ENCODE data around the gene PICK1. TPM values are rescaled to one million over a fixed set of nuclear protein-coding genes. Genes with fewer than 3 reads are reported as not detected.

The PICK1 gene
- total RNA-seq (2014; rRNA removed; shearing (Covaris generic)), result 19.4 and 20.3 TPM in 2 replicates

DNA sequence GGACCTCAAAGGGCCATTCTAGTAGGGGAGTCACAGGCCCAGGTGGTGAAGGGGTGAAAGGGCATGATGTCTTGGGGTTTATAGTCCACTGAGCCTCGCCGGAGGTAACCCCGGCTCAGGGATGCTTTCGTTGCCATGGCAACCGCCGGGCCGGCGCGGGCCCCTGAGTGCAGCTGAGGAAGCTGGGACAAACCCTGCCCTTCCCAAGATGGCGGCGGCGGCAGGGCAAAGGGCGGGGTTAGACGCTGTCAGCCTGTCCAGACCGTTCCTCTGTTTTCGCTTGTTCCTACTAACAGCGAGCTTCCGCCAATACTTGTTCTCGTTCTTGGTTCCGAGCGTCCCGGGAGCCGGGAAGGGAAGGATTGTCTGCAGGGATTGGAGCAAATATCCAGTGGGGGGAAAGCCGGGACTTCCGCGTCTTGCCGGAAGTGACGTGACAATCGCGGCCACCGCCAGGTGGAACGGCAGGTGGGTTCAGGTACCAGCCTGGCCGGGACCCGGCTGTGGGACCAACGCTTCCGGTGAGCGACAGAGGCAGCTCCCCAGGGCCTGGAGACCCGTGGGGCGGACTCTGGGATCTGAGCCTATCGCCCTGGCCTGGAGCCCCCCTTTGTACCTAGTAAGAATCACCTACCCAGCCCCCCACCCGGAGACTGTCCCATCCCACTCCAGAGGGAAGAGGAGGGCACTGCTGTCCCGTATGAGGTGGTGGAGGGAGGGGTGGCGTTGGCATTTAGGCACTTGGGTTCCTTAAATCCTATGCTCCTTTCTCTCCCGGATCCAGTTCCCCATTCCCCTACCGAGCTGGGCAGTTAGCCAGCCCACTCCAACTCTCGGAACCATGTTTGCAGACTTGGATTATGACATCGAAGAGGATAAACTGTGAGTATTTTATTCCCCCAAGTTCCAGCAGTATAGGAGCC is at the start of gene PICK1:
TSS of gene PICK1 (plus strand) at position 436 of the 923 bp plus-strand sequence. CDS start at position 842, 406 bp downstream.
- peak; percentile 99 for DNase-seq
- Histone ChIP-seq H3K36me3 (replicated peaks; ENCODE audit: control insufficient read depth, insufficient read depth, low read length) (peaks cover 8% of the 10 kb centered on the region), H3K27me3 (ENCODE audit: control insufficient read depth, insufficient read depth, low read length) (no peaks in the 10 kb centered on the region), H3K4me3 (ENCODE audit: insufficient read depth, low read depth, low read length) (peak within 1 kb of the TSS; percentile 63)

DNA sequence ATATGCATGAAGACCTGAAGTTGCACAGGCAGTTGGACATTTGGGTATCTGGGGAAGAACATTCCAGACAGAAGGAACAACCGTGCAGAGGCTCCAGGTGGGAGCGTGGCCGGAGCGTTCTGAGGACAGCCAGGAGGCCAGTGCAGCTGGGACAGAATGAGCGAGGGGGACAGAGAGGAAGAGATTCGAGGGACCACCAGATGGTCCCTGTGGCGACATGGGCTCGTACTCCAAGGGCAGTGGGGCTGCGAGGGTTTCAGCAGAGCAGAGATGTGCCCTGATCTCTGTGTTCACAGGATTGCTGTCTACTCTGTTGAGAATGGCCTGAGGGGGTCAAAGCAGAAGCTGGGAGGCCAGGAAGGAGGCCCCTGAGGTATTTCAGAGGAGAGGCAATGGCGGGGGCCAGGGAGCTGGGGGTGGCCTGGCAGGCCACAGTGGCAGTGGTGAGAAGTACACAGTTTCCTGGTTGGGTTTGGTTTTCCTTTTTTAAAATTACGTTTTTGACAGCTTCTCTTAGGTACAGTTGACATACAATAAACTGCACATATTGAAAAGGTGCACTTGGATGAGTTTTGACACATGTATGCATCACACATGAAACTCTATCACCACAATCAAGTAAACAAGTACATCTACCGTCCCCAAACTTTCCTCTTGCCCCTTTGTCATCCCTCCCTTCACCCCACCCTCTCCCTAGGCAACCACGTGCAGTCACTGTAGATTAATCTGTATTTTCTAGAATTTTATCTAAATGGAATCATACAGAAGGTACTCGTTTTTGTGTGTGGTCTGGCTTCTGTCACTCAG is 48.0 kb upstream of the PICK1 start:
- H3K36me3 ChIP-seq (replicated peaks; ENCODE audit: control insufficient read depth, insufficient read depth, low read length), result no peaks in the 10 kb centered on the region
- DNase-seq, result no peak

DNA sequence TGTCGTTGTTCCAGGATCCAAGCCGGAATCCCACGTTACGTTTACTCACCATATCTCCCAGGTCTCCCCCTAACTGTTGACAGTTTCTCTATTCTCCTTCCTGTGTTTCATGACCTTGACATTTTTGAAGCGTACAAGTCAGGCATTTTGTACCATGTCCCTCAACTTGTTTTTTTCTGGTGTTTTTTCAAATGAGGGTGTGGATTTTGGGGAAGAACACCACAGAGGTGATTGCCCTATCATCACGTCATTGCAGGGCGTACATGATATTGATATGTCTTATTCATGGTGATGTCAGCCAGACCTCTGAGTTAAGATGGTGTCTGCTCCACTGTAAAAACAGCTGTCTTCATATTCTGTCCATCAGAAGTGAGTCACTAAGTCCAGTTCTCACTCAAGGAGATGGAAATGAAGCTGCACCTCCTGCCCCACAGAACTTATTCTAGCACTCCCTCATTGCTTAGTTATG is 44.6 kb upstream of the PICK1 start:
- Histone ChIP-seq H3K36me3 (replicated peaks; ENCODE audit: control insufficient read depth, insufficient read depth, low read length) (no peaks in the 10 kb centered on the region), H3K27me3 (ENCODE audit: control insufficient read depth, insufficient read depth, low read length) (no peaks in the 10 kb centered on the region), H3K4me3 (ENCODE audit: insufficient read depth, low read depth, low read length) (no peak overlapping the region)
- no peak for DNase-seq

More for the DNA sequence above, 48.0 kb upstream of the PICK1 start:
- no peaks in the 10 kb centered on the region for H3K27me3 ChIP-seq (ENCODE audit: control insufficient read depth, insufficient read depth, low read length)
- no peak overlapping the region for H3K4me3 ChIP-seq (ENCODE audit: insufficient read depth, low read depth, low read length)

DNA sequence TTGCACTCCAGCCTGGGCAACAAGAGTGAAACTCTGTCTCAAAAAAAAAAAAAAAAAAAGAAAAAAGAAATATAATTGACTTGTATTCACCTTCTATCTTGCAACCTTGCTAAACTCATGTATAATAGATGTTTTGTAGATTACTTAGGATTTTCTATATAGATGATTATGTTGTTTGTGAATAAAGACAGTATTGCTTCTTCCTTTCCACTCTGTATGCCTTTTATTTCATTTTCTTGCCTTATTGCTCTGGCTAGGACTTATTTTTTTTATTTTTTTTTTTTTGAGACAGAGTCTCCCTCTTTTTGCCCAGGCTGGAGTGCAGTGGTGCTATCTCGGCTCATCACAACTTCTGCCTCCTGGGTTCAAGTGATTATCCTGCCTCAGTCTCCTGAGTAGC is 43.1 kb upstream of the PICK1 start:
- H3K4me3 ChIP-seq (ENCODE audit: insufficient read depth, low read depth, low read length), result no peak overlapping the region
- no peaks in the 10 kb centered on the region for H3K36me3 ChIP-seq (replicated peaks; ENCODE audit: control insufficient read depth, insufficient read depth, low read length)
- DNase-seq, result no peak
- H3K27me3 ChIP-seq (ENCODE audit: control insufficient read depth, insufficient read depth, low read length), result no peaks in the 10 kb centered on the region

- Histone ChIP-seq H3K4me3 (ENCODE audit: insufficient read depth, low read depth, low read length) (no peak overlapping the region), H3K36me3 (replicated peaks; ENCODE audit: control insufficient read depth, insufficient read depth, low read length) (no peaks in the 10 kb centered on the region), H3K27me3 (ENCODE audit: control insufficient read depth, insufficient read depth, low read length) (no peaks in the 10 kb centered on the region)
- peak; percentile 80 for DNase-seq
Observed at GRCh38 chr22:38016182-38017151, 40.7 kb upstream of the PICK1 start.

GRCh38 chr22:38017272-38017920 is 39.8 kb upstream of the PICK1 start:
- H3K36me3 ChIP-seq (replicated peaks; ENCODE audit: control insufficient read depth, insufficient read depth, low read length), result no peaks in the 10 kb centered on the region
- no peak overlapping the region for H3K4me3 ChIP-seq (ENCODE audit: insufficient read depth, low read depth, low read length)
- peak; percentile 70 for DNase-seq
- H3K27me3 ChIP-seq (ENCODE audit: control insufficient read depth, insufficient read depth, low read length), result no peaks in the 10 kb centered on the region

- no peak for DNase-seq
- no peaks in the 10 kb centered on the region for H3K27me3 ChIP-seq (ENCODE audit: control insufficient read depth, insufficient read depth, low read length)
- H3K4me3 ChIP-seq (ENCODE audit: insufficient read depth, low read depth, low read length), result no peak overlapping the region
- no peaks in the 10 kb centered on the region for H3K36me3 ChIP-seq (replicated peaks; ENCODE audit: control insufficient read depth, insufficient read depth, low read length)
Observed at GRCh38 chr22:38017939-38018885, 39.0 kb upstream of the PICK1 start.

- Histone ChIP-seq H3K36me3 (replicated peaks; ENCODE audit: control insufficient read depth, insufficient read depth, low read length) (no peaks in the 10 kb centered on the region), H3K4me3 (ENCODE audit: insufficient read depth, low read depth, low read length) (no peak overlapping the region), H3K27me3 (ENCODE audit: control insufficient read depth, insufficient read depth, low read length) (no peaks in the 10 kb centered on the region)
- DNase-seq, result no peak
Observed at GRCh38 chr22:38018938-38019827, 38.0 kb upstream of the PICK1 start.

GRCh38 chr22:38021206-38021605 is 36.0 kb upstream of the PICK1 start:
- no peak overlapping the region for H3K4me3 ChIP-seq (ENCODE audit: insufficient read depth, low read depth, low read length)
- DNase-seq, result no peak
- no peaks in the 10 kb centered on the region for H3K27me3 ChIP-seq (ENCODE audit: control insufficient read depth, insufficient read depth, low read length)
- H3K36me3 ChIP-seq (replicated peaks; ENCODE audit: control insufficient read depth, insufficient read depth, low read length), result no peaks in the 10 kb centered on the region

GRCh38 chr22:38023045-38023444 is 34.2 kb upstream of the PICK1 start:
- H3K27me3 ChIP-seq (ENCODE audit: control insufficient read depth, insufficient read depth, low read length), result no peaks in the 10 kb centered on the region
- DNase-seq, result no peak
- H3K4me3 ChIP-seq (ENCODE audit: insufficient read depth, low read depth, low read length), result no peak overlapping the region
- no peaks in the 10 kb centered on the region for H3K36me3 ChIP-seq (replicated peaks; ENCODE audit: control insufficient read depth, insufficient read depth, low read length)

DNA sequence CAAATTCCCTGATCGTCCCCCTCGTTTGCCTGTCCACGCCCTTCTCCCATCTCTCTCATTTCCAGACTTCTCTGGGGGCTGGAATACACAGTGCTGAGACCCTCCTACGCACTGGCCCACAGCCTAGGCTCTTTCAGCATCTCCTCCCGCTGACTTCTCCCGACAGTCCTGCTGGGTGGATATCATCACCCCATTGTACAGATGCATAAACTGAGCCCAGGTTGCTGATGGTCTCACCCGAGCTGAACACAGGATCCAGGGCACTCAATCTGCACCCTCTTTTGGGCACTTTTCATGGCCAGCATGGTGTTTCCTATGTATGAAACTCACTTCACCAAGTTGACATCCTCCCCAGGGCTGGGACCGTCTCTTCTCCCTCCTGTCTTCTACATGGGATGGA is 31.7 kb upstream of the PICK1 start:
- DNase-seq, result no peak
- Histone ChIP-seq H3K36me3 (replicated peaks; ENCODE audit: control insufficient read depth, insufficient read depth, low read length) (no peaks in the 10 kb centered on the region), H3K4me3 (ENCODE audit: insufficient read depth, low read depth, low read length) (no peak overlapping the region), H3K27me3 (ENCODE audit: control insufficient read depth, insufficient read depth, low read length) (no peaks in the 10 kb centered on the region)
